Measurements from ENCODE around the gene FUT6.

DNA sequence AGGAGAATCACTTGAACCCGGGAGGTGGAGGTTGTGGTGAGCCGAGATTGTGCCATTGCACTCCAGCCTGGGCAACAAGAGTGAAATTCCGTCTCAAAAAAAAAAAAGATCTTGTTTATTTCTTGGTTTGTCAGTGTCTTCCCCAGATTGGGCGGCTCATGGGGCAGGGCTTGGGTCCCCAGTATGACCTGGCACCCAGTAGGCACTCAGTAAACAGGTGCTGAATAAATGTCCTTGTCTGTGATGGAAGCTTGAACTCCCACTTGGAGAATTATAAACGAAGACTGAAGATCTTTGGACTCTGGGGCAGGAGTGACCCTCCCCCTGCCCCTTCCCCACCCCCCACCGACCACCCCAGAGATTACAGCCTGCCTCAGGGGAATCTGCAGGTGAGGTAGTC, 40.7 kb upstream of the FUT6 start:
- no peak for TF ChIP-seq CTCF (IDR thresholded peaks at IDR 0.05)
- no peak for TF ChIP-seq POLR2A (IDR thresholded peaks at IDR 0.05; ENCODE audit: low read depth)
- TF ChIP-seq EP300 (IDR thresholded peaks at IDR 0.05): no peak

Measured in esophagus muscularis mucosa (tissue), 4 donors.